Ovary (tissue), 9 donors: Measurements from ENCODE around the gene C16orf96. TPM values are rescaled to one million over a fixed set of nuclear protein-coding genes. Genes with fewer than 3 reads are reported as not detected.

Experiments
- DNase-seq, 5 donors: peaks; one replicate each; pipeline ENCODE4 v3.0.0-alpha.2; 2019 to 2020
- H3K27ac ChIP-seq, 2 donors: fragments of 200-600 bp; one replicate each; pipeline versions ENCODE4 v1.5.1 to v1.8.0; 2019 to 2022
- H3K27me3 ChIP-seq: fragments of 200-600 bp; one replicate; pipeline ENCODE4 v1.8.0; 2022
- H3K36me3 ChIP-seq: fragments of 200-600 bp; sonication (generic); one replicate; pipeline ENCODE4 v1.5.1; 2019
- H3K4me1 ChIP-seq: one replicate; pipeline ENCODE4 v1.8.1; 2013; ENCODE audit warnings: mild to moderate bottlenecking, moderate library complexity; ENCODE audit not compliant: insufficient read depth
- H3K4me3 ChIP-seq: fragments of 200-600 bp; sonication (generic); one replicate; pipeline ENCODE4 v1.5.1; 2017
- H3K9me3 ChIP-seq, 2 donors: fragments of 200-600 bp in 1 of 2; sonication (generic) in 1 of 2; one replicate each; pipeline versions ENCODE4 v1.5.1 to v1.8.1; 2013 to 2019; ENCODE audit warnings: mild to moderate bottlenecking in 1 of 2, moderate library complexity in 1 of 2
- EP300 ChIP-seq: sonication (generic); formaldehyde crosslinking; IDR thresholded peaks from one replicate; pipeline ENCODE4 v1.6.1; 2017; ENCODE audit warnings: antibody characterized with exemption
- POLR2A ChIP-seq: fragments of 450-650 bp; IDR thresholded peaks from one replicate; pipeline ENCODE4 v1.6.1; 2017; ENCODE audit warnings: antibody characterized with exemption, mild to moderate bottlenecking, moderate library complexity
- WGBS, 3 donors: extraction: QIAGEN DNeasy Blood & Tissue Kit in 1 of 3; methylation state at CpG; one replicate each; pipeline versions ENCODE4 v1.1.5 to v1.1.7; 2013 to 2017; 5-methylcytosine and 5-hydroxymethylcytosine counted together
- intact Hi-C, 4 donors: fragments of 100-400 bp; cut with DNase I; formaldehyde crosslinking; loops; one replicate each; pipeline versions ENCODE4 v1.11.0 to v1.15.1; 2022 to 2023
- polyA plus RNA-seq, 2 donors: library from polyadenylated mRNA; stranded (reverse); fragments of 200-250 nt in 1 of 2; fragments of 350-450 nt in 1 of 2; fragmentation: Illumina TruSeq in 1 of 2; extraction: RNeasy Lipid Tissue Mini Kit (QIAGEN cat#74804) in 1 of 2; gene quantifications; one replicate each; pipeline ENCODE4 v1.2.3, GENCODE V29; 2013 to 2014
- total RNA-seq, 7 donors: library from RNA; depleted of rRNA in 2 of 7; stranded (reverse); fragments of >200 nt in 2 of 7; fragmentation: NEBNext Ultra II Directional in 3 of 7; extraction: Animal tissue kit (Norgen Biotek cat#: 25700) in 3 of 7; gene quantifications; one replicate each; pipeline versions ENCODE4 v1.1.0 to v1.2.4, GENCODE V29; 2016 to 2023
- TF ChIP-seq, protein P1 (sequence below), 3 donors: fragments of 450-650 bp in 2 of 3; fragments of 200-600 bp in 1 of 3; IDR thresholded peaks; one replicate each; pipeline versions ENCODE4 v1.5.1 to v1.8.0; 2016 to 2022; ENCODE audit warnings: antibody characterized with exemption in 3 of 3, mild to moderate bottlenecking in 1 of 3
- donor health status: DM: no; HTN: no; CAD: no; lungs with moderate emphysema.
- donor health status: DM: no; HTN: no; CAD: no.
- donor health status: Bipolar disorder and iron deficiency.
- donor health status: DM: yes; HTN: yes; CAD: no.
- donor health status: DM: no; HTN: no; CAD: no.
- donor health status: DM: yes; HTN: yes; CAD: no.

The C16orf96 gene
- total and polyA plus RNA-seq, 9 donors, result 0.07 to 0.30 (median 0.12) TPM

DNA sequence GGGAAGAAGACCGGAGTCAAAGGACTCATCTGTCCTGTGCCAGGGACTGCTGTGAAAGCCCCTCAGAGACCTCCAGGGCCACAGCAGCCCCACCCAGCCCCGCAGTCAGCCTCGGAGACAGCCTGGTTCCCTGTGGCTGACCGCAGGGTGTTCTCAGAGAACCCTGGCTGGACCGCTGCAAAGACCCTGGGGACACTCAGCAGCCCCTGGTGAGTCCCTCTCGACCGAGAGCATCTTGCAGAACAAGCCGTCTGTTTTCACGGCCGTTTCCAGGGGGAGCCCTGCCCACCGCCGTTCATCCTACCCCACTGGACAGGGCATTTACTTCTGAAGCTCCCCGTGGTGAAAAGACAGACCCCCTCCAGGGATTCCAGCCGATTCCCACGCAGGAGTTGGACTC is 48.3 kb downstream of the C16orf96 start:
- H3K27ac ChIP-seq, result no peak overlapping the region
- WGBS, 3 donors, result 51 to 65% (median 62%) methylated on average over 15 of the region's 15 CpGs
- H3K27me3 ChIP-seq, result no peaks in the 10 kb centered on the region
- H3K4me3 ChIP-seq, result no peak overlapping the region
- intact Hi-C loops, result no loop called here
- peaks cover 5% of the 10 kb centered on the region for H3K4me1 ChIP-seq
- DNase-seq, result no peak
- no peaks in the 10 kb centered on the region for H3K36me3 ChIP-seq
- no peak for TF ChIP-seq POLR2A
- TF ChIP-seq, protein P1, sequence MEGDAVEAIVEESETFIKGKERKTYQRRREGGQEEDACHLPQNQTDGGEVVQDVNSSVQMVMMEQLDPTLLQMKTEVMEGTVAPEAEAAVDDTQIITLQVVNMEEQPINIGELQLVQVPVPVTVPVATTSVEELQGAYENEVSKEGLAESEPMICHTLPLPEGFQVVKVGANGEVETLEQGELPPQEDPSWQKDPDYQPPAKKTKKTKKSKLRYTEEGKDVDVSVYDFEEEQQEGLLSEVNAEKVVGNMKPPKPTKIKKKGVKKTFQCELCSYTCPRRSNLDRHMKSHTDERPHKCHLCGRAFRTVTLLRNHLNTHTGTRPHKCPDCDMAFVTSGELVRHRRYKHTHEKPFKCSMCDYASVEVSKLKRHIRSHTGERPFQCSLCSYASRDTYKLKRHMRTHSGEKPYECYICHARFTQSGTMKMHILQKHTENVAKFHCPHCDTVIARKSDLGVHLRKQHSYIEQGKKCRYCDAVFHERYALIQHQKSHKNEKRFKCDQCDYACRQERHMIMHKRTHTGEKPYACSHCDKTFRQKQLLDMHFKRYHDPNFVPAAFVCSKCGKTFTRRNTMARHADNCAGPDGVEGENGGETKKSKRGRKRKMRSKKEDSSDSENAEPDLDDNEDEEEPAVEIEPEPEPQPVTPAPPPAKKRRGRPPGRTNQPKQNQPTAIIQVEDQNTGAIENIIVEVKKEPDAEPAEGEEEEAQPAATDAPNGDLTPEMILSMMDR (IDR thresholded peaks at IDR 0.05), result no peak
- no peak for TF ChIP-seq EP300
- no peaks in the 10 kb centered on the region for H3K9me3 ChIP-seq

DNA sequence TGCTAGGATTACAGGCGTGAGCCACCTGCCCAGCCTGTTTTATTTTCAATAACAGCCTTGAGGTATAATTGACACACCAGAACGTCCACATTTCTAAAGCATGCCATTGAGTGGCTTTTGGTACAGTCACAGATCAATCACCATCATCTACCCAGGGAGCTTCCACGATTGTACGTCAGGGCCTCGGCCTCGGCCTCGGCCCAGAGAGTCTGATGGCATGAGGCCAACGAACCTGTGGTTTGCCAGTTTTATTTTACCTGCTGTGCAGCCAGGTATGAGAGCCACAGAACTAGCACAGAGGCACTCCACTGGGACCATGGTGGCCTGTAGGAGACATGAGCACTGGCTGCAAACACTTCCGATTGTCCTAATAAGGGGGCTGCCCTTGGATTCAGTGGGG is 50.2 kb downstream of the C16orf96 start:
- TF ChIP-seq POLR2A, result no peak
- TF ChIP-seq, protein P1 (IDR thresholded peaks at IDR 0.05), result no peak
- TF ChIP-seq EP300, result no peak
- H3K4me3 ChIP-seq, result no peak overlapping the region
- H3K4me1 ChIP-seq, result peaks cover 5% of the 10 kb centered on the region
- H3K27me3 ChIP-seq, result no peaks in the 10 kb centered on the region
- no peak for DNase-seq
- no peaks in the 10 kb centered on the region for H3K9me3 ChIP-seq
- H3K27ac ChIP-seq, result no peak overlapping the region
- no peaks in the 10 kb centered on the region for H3K36me3 ChIP-seq
- intact Hi-C loops, result no loop called here
- 77 to 81% (median 79%) methylated on average over 9 of the region's 9 CpGs for WGBS, 3 donors

DNA sequence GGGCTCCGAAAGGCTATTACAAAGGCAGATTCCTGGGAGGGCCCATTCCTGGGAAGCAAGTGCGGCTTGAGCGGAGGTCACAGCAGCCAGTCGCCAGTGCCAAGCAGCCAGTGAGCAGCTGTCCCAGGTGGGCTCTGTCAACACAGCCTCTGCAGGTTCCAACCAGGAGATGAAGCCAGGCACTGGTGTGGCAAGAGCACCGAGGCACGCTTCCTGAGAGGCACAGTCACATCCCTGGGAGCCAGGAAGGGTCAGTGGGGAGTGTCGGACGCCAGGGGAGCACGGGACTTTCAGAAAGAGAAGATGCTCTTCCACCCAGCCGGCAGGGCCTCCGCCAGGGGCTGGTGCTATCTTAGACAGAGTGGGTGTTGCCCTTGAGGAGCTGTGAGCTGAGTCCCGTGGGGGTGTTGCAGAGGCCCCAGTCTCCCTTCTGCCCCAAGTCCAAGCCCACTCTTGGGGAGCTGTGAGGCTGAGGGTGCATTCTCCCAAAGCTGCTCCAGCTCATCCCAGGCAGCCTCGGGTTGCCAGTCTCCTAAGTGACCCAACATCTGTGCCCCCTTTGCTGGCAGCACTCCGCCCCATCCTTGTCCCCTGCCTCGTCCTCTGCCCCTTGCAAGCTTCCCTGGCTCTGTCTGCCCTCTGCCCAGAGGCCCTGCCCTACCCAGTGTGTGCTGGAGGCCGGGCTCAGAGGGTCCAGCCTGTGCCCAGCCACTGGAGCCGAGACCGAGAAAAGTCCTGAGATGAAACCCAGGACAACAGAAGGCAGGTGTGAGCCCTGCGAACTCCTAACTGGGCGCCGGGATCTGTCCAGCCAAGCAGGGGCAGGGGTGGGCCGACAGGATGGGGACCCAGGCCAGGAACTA is 51.9 kb downstream of the C16orf96 start:
- TF ChIP-seq POLR2A (no peak), EP300 (no peak)
- TF ChIP-seq, protein P1 (IDR thresholded peaks at IDR 0.05), result no peak
- WGBS, 3 donors, result 78 to 87% (median 81%) methylated on average over 20 to 22 of the region's 22 CpGs
- Histone ChIP-seq H3K4me1 (peaks cover 4% of the 10 kb centered on the region), H3K36me3 (no peaks in the 10 kb centered on the region), H3K4me3 (no peak overlapping the region), H3K27ac (no peak overlapping the region), H3K9me3 (no peaks in the 10 kb centered on the region), H3K27me3 (no peaks in the 10 kb centered on the region)
- intact Hi-C loops, result no loop called here
- no peak for DNase-seq

DNA sequence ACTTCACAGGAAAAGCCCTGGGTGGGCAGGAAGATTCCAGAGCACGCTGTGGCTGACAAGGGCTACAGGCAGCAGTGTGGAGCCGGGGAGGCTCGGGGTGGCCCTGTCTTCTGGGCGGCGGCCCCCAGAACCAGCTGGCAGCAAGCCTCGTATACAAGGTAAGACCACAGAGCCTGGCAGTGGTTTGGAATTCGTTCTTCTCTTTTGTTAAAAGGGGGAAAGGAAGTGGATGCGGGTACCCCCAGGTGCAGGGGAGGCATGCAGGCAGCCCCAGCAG is 52.5 kb downstream of the C16orf96 start:
- intact Hi-C loops, result no loop called here
- no peaks in the 10 kb centered on the region for H3K9me3 ChIP-seq
- H3K4me3 ChIP-seq, result no peak overlapping the region
- no peak for TF ChIP-seq POLR2A
- 76 to 86% (median 82%) methylated on average over 8 of the region's 8 CpGs for WGBS, 3 donors
- H3K4me1 ChIP-seq, result peaks cover 9% of the 10 kb centered on the region
- no peak for DNase-seq
- H3K36me3 ChIP-seq, result no peaks in the 10 kb centered on the region
- H3K27me3 ChIP-seq, result no peaks in the 10 kb centered on the region
- no peak overlapping the region for H3K27ac ChIP-seq

DNA sequence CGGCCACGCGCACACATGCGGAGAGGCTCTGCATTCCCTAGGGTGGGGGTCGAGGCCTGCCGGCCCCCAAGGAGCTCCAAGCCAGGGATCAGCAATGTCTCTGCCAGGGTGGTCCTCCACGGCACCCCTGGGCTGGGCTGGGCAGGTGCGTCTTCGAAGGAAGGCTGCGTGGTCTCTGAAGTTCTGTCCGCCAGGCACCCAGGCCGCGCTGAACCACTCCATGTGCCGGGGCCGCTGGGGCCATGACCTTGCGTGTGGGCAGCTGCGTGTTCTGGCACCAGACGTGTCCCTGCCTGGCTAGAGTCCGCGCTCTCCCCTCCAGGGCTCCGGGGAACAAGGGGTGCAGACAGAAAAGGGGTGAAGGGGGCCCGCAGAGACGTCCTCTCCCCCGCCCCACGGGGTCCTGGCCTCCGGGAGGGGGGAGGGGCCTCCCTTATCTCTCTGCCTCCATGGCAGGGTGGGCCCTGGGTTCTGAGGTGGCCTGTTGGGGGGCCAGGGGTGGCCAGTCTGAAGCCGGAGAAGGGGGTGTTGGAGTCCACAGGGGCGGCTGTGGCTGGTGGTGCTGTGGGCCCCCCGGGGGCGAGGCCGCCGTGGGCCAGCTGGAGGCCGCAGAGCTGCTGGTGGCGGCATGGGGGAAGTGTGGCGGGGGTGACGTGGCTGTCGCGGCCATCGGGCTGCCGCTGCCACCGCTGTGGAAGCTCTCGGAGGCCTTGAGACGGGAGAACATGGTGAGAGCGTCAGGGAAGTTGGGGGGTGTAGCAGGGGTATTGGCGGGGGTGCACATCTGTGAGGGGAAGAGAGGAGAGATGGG is 53.3 kb downstream of the C16orf96 start:
- intact Hi-C loops, result loop anchor here in 1 of 4 donors (10.0 kb wide), 1 partner anchor 345 kb away; the partner anchor contains the start of gene SEC14L5
- peaks cover 9% of the 10 kb centered on the region for H3K4me1 ChIP-seq
- H3K27ac ChIP-seq, result no peak overlapping the region
- WGBS, 3 donors, result 73 to 82% (median 76%) methylated on average over 44 to 45 of the region's 45 CpGs
- no peak for TF ChIP-seq EP300
- no peak for TF ChIP-seq POLR2A
- TF ChIP-seq, protein P1 (IDR thresholded peaks at IDR 0.05), result no peak
- no peaks in the 10 kb centered on the region for H3K36me3 ChIP-seq
- no peak for DNase-seq
- H3K27me3 ChIP-seq, result no peaks in the 10 kb centered on the region
- no peak overlapping the region for H3K4me3 ChIP-seq
- no peaks in the 10 kb centered on the region for H3K9me3 ChIP-seq
